T-helper 1 cell treated with Interleukin-12 subunit alpha and Interleukin-12 subunit beta and Interleukin-4 antibody, amounts not matched to agents 30 μg/mL and 1 μg/mL, for 36 hours (primary cell): ENCODE data around the gene MAP6D1.

Source experiments
- H3K27ac Mint-ChIP-seq: one replicate; pipeline ENCODE4 v1.8.0; 2021; ENCODE audit warnings: mild to moderate bottlenecking, mixed read lengths
- H3K27me3 Mint-ChIP-seq: one replicate; pipeline ENCODE4 v1.8.0; 2021; ENCODE audit warnings: low read depth, mixed read lengths
- H3K36me3 Mint-ChIP-seq: one replicate; pipeline ENCODE4 v1.8.0; 2021; ENCODE audit warnings: low read depth, mixed read lengths
- H3K4me1 Mint-ChIP-seq: one replicate; pipeline ENCODE4 v1.8.0; 2021; ENCODE audit warnings: low read depth, mixed read lengths
- H3K4me3 Mint-ChIP-seq: one replicate; pipeline ENCODE4 v1.8.0; 2021; ENCODE audit warnings: mild to moderate bottlenecking, moderate library complexity, mixed read lengths
- H3K9me3 Mint-ChIP-seq: one replicate; pipeline ENCODE4 v1.8.0; 2021; ENCODE audit warnings: mixed read lengths

Gene MAP6D1

DNA sequence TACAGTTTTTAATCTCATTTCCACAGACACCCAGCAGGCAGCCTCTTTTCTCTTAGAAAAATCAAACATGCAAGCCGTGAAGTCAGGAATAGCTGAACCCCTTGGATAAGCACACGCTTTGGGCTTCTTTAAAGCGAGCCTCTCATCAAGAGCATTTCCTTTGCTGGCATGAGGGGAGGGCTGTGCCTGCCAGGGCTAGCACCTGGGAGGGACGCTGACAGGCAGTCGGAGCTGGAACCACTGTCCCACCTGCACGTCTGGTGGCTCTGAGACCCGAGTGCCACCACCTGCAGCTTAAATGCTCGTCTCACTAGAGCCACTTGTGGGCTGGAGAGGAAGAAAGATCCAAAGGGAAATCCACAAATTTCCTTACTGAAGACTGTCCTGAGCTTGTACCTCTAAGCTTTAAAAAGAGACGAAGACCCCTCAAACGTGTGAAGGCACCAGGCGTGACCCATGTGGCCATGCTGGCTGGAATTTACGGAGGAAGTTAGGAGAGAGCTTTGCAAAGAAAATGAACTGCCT is 9.4 kb downstream of the MAP6D1 start:
- Mint-ChIP-seq H3K9me3 (no peaks in the 10 kb centered on the region), H3K36me3 (peaks cover 10% of the 10 kb centered on the region), H3K4me1 (peaks cover 18% of the 10 kb centered on the region), H3K27me3 (no peaks in the 10 kb centered on the region), H3K27ac (peak overlapping the region; percentile 78), H3K4me3 (no peak overlapping the region)

- H3K9me3 Mint-ChIP-seq: no peaks in the 10 kb centered on the region
- no peak overlapping the region for H3K4me3 Mint-ChIP-seq
- H3K36me3 Mint-ChIP-seq: peaks cover 12% of the 10 kb centered on the region
- H3K27me3 Mint-ChIP-seq: no peaks in the 10 kb centered on the region
- H3K4me1 Mint-ChIP-seq: peaks cover 18% of the 10 kb centered on the region
- H3K27ac Mint-ChIP-seq: peak overlapping the region; percentile 78
Observed at GRCh38 chr3:183815563-183815940, 9.8 kb downstream of the MAP6D1 start.

DNA sequence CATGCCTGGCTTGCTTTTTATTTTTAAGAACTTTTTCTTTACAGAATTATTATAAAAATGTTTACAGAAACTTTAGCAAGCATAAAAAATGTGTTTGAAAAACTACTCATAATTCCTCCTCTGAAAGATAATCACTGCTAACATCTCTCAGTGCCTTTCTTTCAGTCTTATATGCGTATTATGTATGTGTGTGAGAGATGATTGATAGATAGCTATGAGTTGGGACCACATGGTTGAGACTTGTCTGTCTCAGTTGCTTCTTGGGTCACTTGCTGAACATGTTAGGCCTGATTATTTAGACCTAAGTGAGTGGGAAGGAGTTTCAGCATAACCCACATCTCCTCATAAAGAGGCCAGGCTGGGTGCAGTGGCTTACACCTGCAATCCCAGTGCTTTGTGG is 11.1 kb downstream of the MAP6D1 start:
- Mint-ChIP-seq H3K27me3 (no peaks in the 10 kb centered on the region), H3K4me1 (peaks cover 18% of the 10 kb centered on the region), H3K4me3 (no peak overlapping the region)

DNA sequence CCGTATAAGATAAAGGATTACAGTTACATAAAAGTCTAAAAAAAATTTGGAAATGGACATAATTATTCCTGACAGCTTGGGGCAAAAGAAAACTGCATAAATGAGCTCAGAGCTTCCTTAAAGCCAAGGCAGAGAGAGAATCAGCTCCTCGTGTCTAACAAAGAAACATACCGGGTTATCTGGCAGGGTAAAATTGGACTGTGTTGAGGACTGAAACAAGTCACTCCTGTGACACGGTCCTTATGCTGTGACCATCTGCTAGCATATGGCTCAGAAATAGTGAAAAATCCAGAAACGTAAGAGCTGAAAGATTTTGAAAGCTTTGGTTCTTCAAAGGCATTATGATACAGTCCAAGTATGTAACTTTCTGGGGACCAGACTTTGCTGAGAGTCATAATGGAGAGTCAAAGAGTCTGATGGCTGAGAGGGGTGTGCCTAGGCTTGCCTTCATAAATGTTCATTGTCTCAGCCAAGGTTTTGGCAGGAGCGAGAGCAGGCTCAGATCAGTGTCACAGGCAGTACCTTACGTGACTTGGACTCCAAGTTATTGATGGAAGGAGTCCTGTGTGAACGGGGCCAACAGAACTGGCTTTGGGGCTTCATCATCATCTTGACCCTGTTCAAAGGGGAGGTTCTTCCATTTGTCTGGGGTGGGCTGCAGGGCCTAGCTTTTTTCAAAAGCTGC is 12.5 kb downstream of the MAP6D1 start:
- Mint-ChIP-seq H3K27me3 (no peaks in the 10 kb centered on the region), H3K9me3 (no peaks in the 10 kb centered on the region), H3K4me1 (peaks cover 18% of the 10 kb centered on the region), H3K4me3 (no peak overlapping the region), H3K36me3 (peaks cover 29% of the 10 kb centered on the region), H3K27ac (no peak overlapping the region)

More for the DNA sequence above, 11.1 kb downstream of the MAP6D1 start:
- no peaks in the 10 kb centered on the region for H3K9me3 Mint-ChIP-seq
- peak overlapping the region; percentile 74 for H3K27ac Mint-ChIP-seq
- H3K36me3 Mint-ChIP-seq: peaks cover 18% of the 10 kb centered on the region

- no peaks in the 10 kb centered on the region for H3K9me3 Mint-ChIP-seq
- peaks cover 18% of the 10 kb centered on the region for H3K4me1 Mint-ChIP-seq
- H3K4me3 Mint-ChIP-seq: no peak overlapping the region
- H3K27me3 Mint-ChIP-seq: no peaks in the 10 kb centered on the region
- H3K36me3 Mint-ChIP-seq: peaks cover 39% of the 10 kb centered on the region
- H3K27ac Mint-ChIP-seq: no peak overlapping the region
Observed at GRCh38 chr3:183811638-183812037, 13.7 kb downstream of the MAP6D1 start.

GRCh38 chr3:183810643-183811594 is 14.5 kb downstream of the MAP6D1 start:
- no peaks in the 10 kb centered on the region for H3K9me3 Mint-ChIP-seq
- H3K27me3 Mint-ChIP-seq: no peaks in the 10 kb centered on the region
- H3K27ac Mint-ChIP-seq: no peak overlapping the region
- H3K4me3 Mint-ChIP-seq: no peak overlapping the region
- H3K36me3 Mint-ChIP-seq: peaks cover 40% of the 10 kb centered on the region
- H3K4me1 Mint-ChIP-seq: peaks cover 11% of the 10 kb centered on the region

DNA sequence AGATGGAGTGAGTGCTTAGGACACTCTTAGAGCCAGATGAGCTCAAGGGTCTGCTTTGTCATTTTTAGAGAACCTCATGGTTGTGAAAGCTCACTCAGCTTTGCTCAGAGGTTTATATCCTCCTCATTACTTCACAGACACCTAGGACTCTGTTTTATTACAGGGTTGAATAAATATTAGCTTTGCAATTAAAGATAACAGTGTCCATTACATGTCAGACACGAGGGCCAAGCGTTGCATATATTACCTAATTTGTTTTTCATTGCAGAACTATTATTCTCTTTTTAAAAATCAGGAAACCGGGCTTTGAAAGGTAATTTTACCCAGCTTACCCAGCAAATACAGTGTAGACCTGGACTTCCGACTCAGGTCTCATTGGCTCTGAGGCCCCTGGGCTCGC is 16.1 kb downstream of the MAP6D1 start:
- Mint-ChIP-seq H3K36me3 (peaks cover 44% of the 10 kb centered on the region), H3K4me3 (no peak overlapping the region), H3K27ac (no peak overlapping the region), H3K4me1 (peaks cover under 1% of the 10 kb centered on the region), H3K27me3 (no peaks in the 10 kb centered on the region), H3K9me3 (no peaks in the 10 kb centered on the region)

GRCh38 chr3:183808355-183808754 is 17.0 kb downstream of the MAP6D1 start:
- Mint-ChIP-seq H3K27me3 (no peaks in the 10 kb centered on the region), H3K9me3 (no peaks in the 10 kb centered on the region), H3K4me1 (no peaks in the 10 kb centered on the region), H3K27ac (no peak overlapping the region), H3K4me3 (no peak overlapping the region), H3K36me3 (peaks cover 51% of the 10 kb centered on the region)

GRCh38 chr3:183807881-183808280 is 17.5 kb downstream of the MAP6D1 start:
- Mint-ChIP-seq H3K36me3 (peaks cover 54% of the 10 kb centered on the region), H3K9me3 (no peaks in the 10 kb centered on the region), H3K27me3 (no peaks in the 10 kb centered on the region), H3K27ac (no peak overlapping the region), H3K4me1 (no peaks in the 10 kb centered on the region), H3K4me3 (no peak overlapping the region)

- no peaks in the 10 kb centered on the region for H3K27me3 Mint-ChIP-seq
- H3K27ac Mint-ChIP-seq: no peak overlapping the region
- H3K4me3 Mint-ChIP-seq: no peak overlapping the region
- no peaks in the 10 kb centered on the region for H3K9me3 Mint-ChIP-seq
- no peaks in the 10 kb centered on the region for H3K4me1 Mint-ChIP-seq
- H3K36me3 Mint-ChIP-seq: peaks cover 55% of the 10 kb centered on the region
Observed at GRCh38 chr3:183807209-183807728, 18.1 kb downstream of the MAP6D1 start.

GRCh38 chr3:183802989-183803388 is 22.4 kb downstream of the MAP6D1 start:
- Mint-ChIP-seq H3K36me3 (peaks cover 61% of the 10 kb centered on the region), H3K27me3 (no peaks in the 10 kb centered on the region)

DNA sequence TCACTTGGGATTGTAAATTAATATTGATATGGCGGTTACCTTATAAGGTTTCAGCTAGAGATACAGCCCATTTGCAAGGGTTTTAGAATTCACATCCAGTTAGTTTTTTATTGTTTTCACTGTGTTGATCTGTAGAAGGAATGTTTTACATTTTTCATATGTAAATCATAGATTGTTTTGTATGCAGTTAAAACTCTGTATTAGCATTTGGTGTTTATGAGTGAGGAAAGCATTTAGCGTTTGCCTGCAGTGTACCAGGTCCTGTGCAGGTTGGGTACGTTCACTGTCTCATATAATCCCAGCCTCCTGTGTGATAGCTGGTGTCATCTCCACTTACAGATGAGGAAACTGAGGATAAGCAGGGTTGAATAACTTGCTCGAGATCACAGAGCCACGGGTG is 23.8 kb downstream of the MAP6D1 start:
- Mint-ChIP-seq H3K9me3 (no peaks in the 10 kb centered on the region), H3K36me3 (peaks cover 53% of the 10 kb centered on the region), H3K27ac (no peak overlapping the region), H3K4me3 (no peak overlapping the region), H3K27me3 (no peaks in the 10 kb centered on the region), H3K4me1 (no peaks in the 10 kb centered on the region)

More at GRCh38 chr3:183802989-183803388, 22.4 kb downstream of the MAP6D1 start:
- Mint-ChIP-seq H3K4me3 (no peak overlapping the region), H3K4me1 (no peaks in the 10 kb centered on the region), H3K27ac (no peak overlapping the region), H3K9me3 (no peaks in the 10 kb centered on the region)

DNA sequence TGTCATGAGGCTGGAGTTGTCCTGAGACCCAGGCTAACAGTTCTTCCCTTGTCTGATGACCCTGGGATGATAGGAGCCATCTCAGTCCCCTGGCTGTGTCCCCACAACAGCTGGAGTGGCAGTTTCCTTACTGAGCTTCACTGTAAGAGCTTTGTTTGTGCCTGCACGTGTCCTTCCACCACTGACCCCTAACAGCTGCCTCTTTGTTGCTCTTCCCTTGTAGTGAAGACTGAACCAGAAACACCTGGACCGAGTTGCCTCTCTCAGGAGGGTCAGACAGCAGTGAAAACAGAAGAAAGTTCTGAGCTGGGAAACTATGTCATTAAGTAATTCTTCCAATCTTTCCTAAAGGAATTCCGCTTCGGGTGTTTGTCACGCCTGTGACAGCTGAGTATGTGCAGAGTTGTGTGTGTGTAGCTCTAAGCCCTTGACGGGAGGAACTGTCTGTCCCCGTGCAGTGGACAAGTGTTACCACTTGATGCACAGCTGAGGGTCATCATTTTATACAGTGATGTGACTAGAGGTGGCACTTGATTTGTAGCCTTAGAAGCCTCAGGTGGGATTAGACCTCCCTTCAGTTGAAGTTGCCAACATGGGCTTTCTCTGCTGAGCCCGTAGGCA is 25.0 kb downstream of the MAP6D1 start:
- Mint-ChIP-seq H3K27me3 (no peaks in the 10 kb centered on the region), H3K36me3 (peaks cover 52% of the 10 kb centered on the region), H3K4me1 (no peaks in the 10 kb centered on the region), H3K27ac (no peak overlapping the region), H3K4me3 (no peak overlapping the region), H3K9me3 (no peaks in the 10 kb centered on the region)

- H3K27me3 Mint-ChIP-seq: no peaks in the 10 kb centered on the region
- H3K9me3 Mint-ChIP-seq: no peaks in the 10 kb centered on the region
- no peaks in the 10 kb centered on the region for H3K4me1 Mint-ChIP-seq
- peaks cover 50% of the 10 kb centered on the region for H3K36me3 Mint-ChIP-seq
- no peak overlapping the region for H3K27ac Mint-ChIP-seq
- no peak overlapping the region for H3K4me3 Mint-ChIP-seq
Observed at GRCh38 chr3:183799461-183799860, 25.9 kb downstream of the MAP6D1 start.
